ENCODE data around the gene IDUA.

The IDUA gene

GRCh38 chr4:1003271-1004070 lies 16.6 kb downstream of the IDUA start:
- H3K36me3 ChIP-seq (ENCODE audit: control insufficient read depth in 5 of 5, insufficient read depth in 5 of 5, low read length in 5 of 5) = no peaks in the 10 kb centered on the region
- H3K4me3 ChIP-seq (ENCODE audit: low read depth in 1 of 5, low read length in 5 of 5) = no peak overlapping the region
- no peak overlapping the region for H3K27ac ChIP-seq (ENCODE audit: low read depth, low read length)
- H3K9me3 ChIP-seq (ENCODE audit: control insufficient read depth in 5 of 5, low read length in 5 of 5) = peaks cover 0 to 4% (median 0%) of the 10 kb centered on the region in 5 donors
- H3K4me1 ChIP-seq (ENCODE audit: control insufficient read depth in 5 of 5, insufficient read depth in 5 of 5, low read length in 5 of 5) = peaks cover 0 to 26% (median 19%) of the 10 kb centered on the region in 5 donors
- peaks cover 47 to 68% (median 52%) of the 10 kb centered on the region in 5 donors for H3K27me3 ChIP-seq (ENCODE audit: control insufficient read depth in 5 of 5, insufficient read depth in 4 of 5, low read length in 5 of 5)
- H3K9ac ChIP-seq (ENCODE audit: low read length in 5 of 5) = no peak overlapping the region

GRCh38 chr4:1004071-1004418 lies 17.2 kb downstream of the IDUA start:
- H3K9ac ChIP-seq (ENCODE audit: low read length in 5 of 5) = no peak overlapping the region
- H3K36me3 ChIP-seq (ENCODE audit: control insufficient read depth in 5 of 5, insufficient read depth in 5 of 5, low read length in 5 of 5) = no peaks in the 10 kb centered on the region
- H3K27ac ChIP-seq (ENCODE audit: low read depth, low read length) = no peak overlapping the region
- H3K4me3 ChIP-seq (ENCODE audit: low read depth in 1 of 5, low read length in 5 of 5) = no peak overlapping the region
- peaks cover 47 to 69% (median 55%) of the 10 kb centered on the region in 5 donors for H3K27me3 ChIP-seq (ENCODE audit: control insufficient read depth in 5 of 5, insufficient read depth in 4 of 5, low read length in 5 of 5)
- H3K4me1 ChIP-seq (ENCODE audit: control insufficient read depth in 5 of 5, insufficient read depth in 5 of 5, low read length in 5 of 5) = peaks cover 0 to 31% (median 24%) of the 10 kb centered on the region in 5 donors
- peaks cover 0 to 4% (median 0%) of the 10 kb centered on the region in 5 donors for H3K9me3 ChIP-seq (ENCODE audit: control insufficient read depth in 5 of 5, low read length in 5 of 5)

- Histone ChIP-seq H3K4me1 (ENCODE audit: control insufficient read depth in 5 of 5, insufficient read depth in 5 of 5, low read length in 5 of 5) (peaks cover 0 to 35% (median 27%) of the 10 kb centered on the region in 5 donors), H3K9ac (ENCODE audit: low read length in 5 of 5) (peak overlapping the region in 1 of 5 donors; percentile 17), H3K27ac (ENCODE audit: low read depth, low read length) (no peak overlapping the region), H3K27me3 (ENCODE audit: control insufficient read depth in 5 of 5, insufficient read depth in 4 of 5, low read length in 5 of 5) (peaks cover 46 to 65% (median 51%) of the 10 kb centered on the region in 5 donors), H3K36me3 (ENCODE audit: control insufficient read depth in 5 of 5, insufficient read depth in 5 of 5, low read length in 5 of 5) (no peaks in the 10 kb centered on the region), H3K4me3 (ENCODE audit: low read depth in 1 of 5, low read length in 5 of 5) (no peak overlapping the region), H3K9me3 (ENCODE audit: control insufficient read depth in 5 of 5, low read length in 5 of 5) (peaks cover 0 to 4% (median 0%) of the 10 kb centered on the region in 5 donors)
These were observed 18.0 kb downstream of the IDUA start for GRCh38 chr4:1004557-1005485.

- H3K36me3 ChIP-seq (ENCODE audit: control insufficient read depth in 5 of 5, insufficient read depth in 5 of 5, low read length in 5 of 5) = no peaks in the 10 kb centered on the region
- peaks cover 0 to 47% (median 39%) of the 10 kb centered on the region in 5 donors for H3K4me1 ChIP-seq (ENCODE audit: control insufficient read depth in 5 of 5, insufficient read depth in 5 of 5, low read length in 5 of 5)
- H3K27ac ChIP-seq (ENCODE audit: low read depth, low read length) = no peak overlapping the region
- H3K9me3 ChIP-seq (ENCODE audit: control insufficient read depth in 5 of 5, low read length in 5 of 5) = peaks cover 0 to 4% (median 0%) of the 10 kb centered on the region in 5 donors
- peaks cover 25 to 47% (median 32%) of the 10 kb centered on the region in 5 donors for H3K27me3 ChIP-seq (ENCODE audit: control insufficient read depth in 5 of 5, insufficient read depth in 4 of 5, low read length in 5 of 5)
- H3K4me3 ChIP-seq (ENCODE audit: low read depth in 1 of 5, low read length in 5 of 5) = no peak overlapping the region
- no peak overlapping the region for H3K9ac ChIP-seq (ENCODE audit: low read length in 5 of 5)
These were observed 20.0 kb downstream of the IDUA start for GRCh38 chr4:1006856-1007255.

- peaks cover 0 to 48% (median 41%) of the 10 kb centered on the region in 5 donors for H3K4me1 ChIP-seq (ENCODE audit: control insufficient read depth in 5 of 5, insufficient read depth in 5 of 5, low read length in 5 of 5)
- peak overlapping the region; percentile 55 to 79 (median 74) for H3K4me3 ChIP-seq (ENCODE audit: low read depth in 1 of 5, low read length in 5 of 5)
- H3K9me3 ChIP-seq (ENCODE audit: control insufficient read depth in 5 of 5, low read length in 5 of 5) = peaks cover 0 to 4% (median 0%) of the 10 kb centered on the region in 5 donors
- H3K36me3 ChIP-seq (ENCODE audit: control insufficient read depth in 5 of 5, insufficient read depth in 5 of 5, low read length in 5 of 5) = no peaks in the 10 kb centered on the region
- H3K27ac ChIP-seq (ENCODE audit: low read depth, low read length) = no peak overlapping the region
- peak overlapping the region in 4 of 5 donors; percentile 41 to 73 (median 72) for H3K9ac ChIP-seq (ENCODE audit: low read length in 5 of 5)
- peaks cover 11 to 30% (median 18%) of the 10 kb centered on the region in 5 donors for H3K27me3 ChIP-seq (ENCODE audit: control insufficient read depth in 5 of 5, insufficient read depth in 4 of 5, low read length in 5 of 5)
These were observed 22.1 kb downstream of the IDUA start for GRCh38 chr4:1008840-1009541.

GRCh38 chr4:1009542-1010394 lies 22.9 kb downstream of the IDUA start:
- peaks cover 9 to 24% (median 14%) of the 10 kb centered on the region in 5 donors for H3K27me3 ChIP-seq (ENCODE audit: control insufficient read depth in 5 of 5, insufficient read depth in 4 of 5, low read length in 5 of 5)
- H3K27ac ChIP-seq (ENCODE audit: low read depth, low read length) = no peak overlapping the region
- no peaks in the 10 kb centered on the region for H3K36me3 ChIP-seq (ENCODE audit: control insufficient read depth in 5 of 5, insufficient read depth in 5 of 5, low read length in 5 of 5)
- H3K9me3 ChIP-seq (ENCODE audit: control insufficient read depth in 5 of 5, low read length in 5 of 5) = peaks cover 0 to 4% (median 0%) of the 10 kb centered on the region in 5 donors
- H3K4me3 ChIP-seq (ENCODE audit: low read depth in 1 of 5, low read length in 5 of 5) = peak overlapping the region in 4 of 5 donors; percentile 66 to 80 (median 76)
- peaks cover 0 to 51% (median 46%) of the 10 kb centered on the region in 5 donors for H3K4me1 ChIP-seq (ENCODE audit: control insufficient read depth in 5 of 5, insufficient read depth in 5 of 5, low read length in 5 of 5)
- peak overlapping the region in 3 of 5 donors; percentile 51 to 73 (median 72) for H3K9ac ChIP-seq (ENCODE audit: low read length in 5 of 5)

GRCh38 chr4:1010395-1011021 lies 23.7 kb downstream of the IDUA start:
- peak overlapping the region in 2 of 5 donors; percentile 51 to 56 for H3K9ac ChIP-seq (ENCODE audit: low read length in 5 of 5)
- H3K36me3 ChIP-seq (ENCODE audit: control insufficient read depth in 5 of 5, insufficient read depth in 5 of 5, low read length in 5 of 5) = no peaks in the 10 kb centered on the region
- H3K27me3 ChIP-seq (ENCODE audit: control insufficient read depth in 5 of 5, insufficient read depth in 4 of 5, low read length in 5 of 5) = peaks cover 2 to 18% (median 6%) of the 10 kb centered on the region in 5 donors
- H3K4me1 ChIP-seq (ENCODE audit: control insufficient read depth in 5 of 5, insufficient read depth in 5 of 5, low read length in 5 of 5) = peaks cover 0 to 52% (median 43%) of the 10 kb centered on the region in 5 donors
- H3K27ac ChIP-seq (ENCODE audit: low read depth, low read length) = no peak overlapping the region
- H3K4me3 ChIP-seq (ENCODE audit: low read depth in 1 of 5, low read length in 5 of 5) = peak overlapping the region in 4 of 5 donors; percentile 66 to 80 (median 70)
- H3K9me3 ChIP-seq (ENCODE audit: control insufficient read depth in 5 of 5, low read length in 5 of 5) = peaks cover 0 to 4% (median 0%) of the 10 kb centered on the region in 5 donors

GRCh38 chr4:1011022-1011665 lies 24.3 kb downstream of the IDUA start, which contains the start of gene FGFRL1:
TSS of gene FGFRL1 (plus strand) at chr4:1011626. CDS start at chr4:1012486, 860 bp downstream.
- peak within 1 kb of the TSS in 4 of 5 donors; percentile 66 to 80 (median 70) for H3K4me3 ChIP-seq (ENCODE audit: low read depth in 1 of 5, low read length in 5 of 5)
- H3K36me3 ChIP-seq (ENCODE audit: control insufficient read depth in 5 of 5, insufficient read depth in 5 of 5, low read length in 5 of 5) = no peaks in the 10 kb centered on the region
- peak within 1 kb of the TSS in 4 of 5 donors; percentile 30 to 70 (median 52) for H3K9ac ChIP-seq (ENCODE audit: low read length in 5 of 5)
- no peak within 1 kb of the TSS for H3K27ac ChIP-seq (ENCODE audit: low read depth, low read length)
- H3K4me1 ChIP-seq (ENCODE audit: control insufficient read depth in 5 of 5, insufficient read depth in 5 of 5, low read length in 5 of 5) = peaks cover 0 to 57% (median 43%) of the 10 kb centered on the region in 5 donors
- peaks cover 0 to 4% (median 0%) of the 10 kb centered on the region in 5 donors for H3K9me3 ChIP-seq (ENCODE audit: control insufficient read depth in 5 of 5, low read length in 5 of 5)
- H3K27me3 ChIP-seq (ENCODE audit: control insufficient read depth in 5 of 5, insufficient read depth in 4 of 5, low read length in 5 of 5) = peaks cover 0 to 16% (median 5%) of the 10 kb centered on the region in 5 donors

Data from subcutaneous abdominal adipose tissue (tissue), 5 donors.